CD4-positive, alpha-beta T cell (primary cell): ENCODE measurements around the gene CCNA1. TPM values are rescaled to one million over a fixed set of nuclear protein-coding genes. Genes with fewer than 3 reads are reported as not detected.

Source experiments
- ATAC-seq: fragments of 200-7000 bp; cut with Tn5 transposase; one replicate; pipeline ENCODE4 v1.10.0; 2022; ENCODE audit warnings: mild to moderate bottlenecking; ENCODE audit not compliant: poor library complexity
- CTCF ChIA-PET: fragments of 350-600 bp; sonication (Branson Sonifier 250); formaldehyde crosslinking; loops from one replicate; lab custom pipeline; 2021; ENCODE audit warnings: antibody characterized with exemption, inconsistent platforms; lab: Charles Lee
- POLR2A ChIA-PET: fragments of 350-600 bp; sonication (Branson Sonifier 250); formaldehyde crosslinking; loops from one replicate; lab custom pipeline; 2021; ENCODE audit warnings: antibody characterized with exemption, inconsistent platforms; lab: Charles Lee
- DNase-seq, 14 experiments: peaks; one replicate each; pipeline ENCODE4 v3.0.0-alpha.2; 2013 to 2020; ENCODE audit warnings: mixed read lengths in 2 of 14
- H3K27ac ChIP-seq, 2 donors: one replicate each; pipeline versions ENCODE4 v1.5.1 to v1.7.0; 2013; ENCODE audit warnings: low read length in 2 of 2, low read depth in 1 of 2, mild to moderate bottlenecking in 1 of 2
- H3K27me3 ChIP-seq, 2 experiments: 1 replicate in 1 of 2; 2 replicates in 1 of 2; pipeline versions ENCODE4 v1.6.1 to v1.7.0; 2013; ENCODE audit warnings: low read length in 2 of 2, control low read depth in 1 of 2, mild to moderate bottlenecking in 1 of 2, moderate library complexity in 1 of 2; ENCODE audit not compliant: insufficient read depth in 2 of 2, control insufficient read depth in 1 of 2
- H3K36me3 ChIP-seq: one replicate; pipeline ENCODE4 v1.6.1; 2013; ENCODE audit warnings: low read length, control low read depth; ENCODE audit not compliant: insufficient read depth
- H3K4me1 ChIP-seq: one replicate; pipeline ENCODE4 v1.6.1; 2013; ENCODE audit warnings: low read length, control low read depth; ENCODE audit not compliant: insufficient read depth
- H3K4me3 ChIP-seq: one replicate; pipeline ENCODE4 v1.5.1; 2013; ENCODE audit warnings: mild to moderate bottlenecking, low read length, moderate library complexity
- H3K9me3 ChIP-seq, 2 experiments: 1 replicate in 1 of 2; 2 replicates in 1 of 2; pipeline versions ENCODE4 v1.6.1 to v1.7.0; 2013; ENCODE audit warnings: low read length in 2 of 2, mild to moderate bottlenecking in 2 of 2, control low read depth in 1 of 2, moderate library complexity in 1 of 2; ENCODE audit not compliant: control insufficient read depth in 1 of 2, insufficient read depth in 1 of 2
- H3K27ac Mint-ChIP-seq: one replicate; pipeline ENCODE4 v1.8.0; 2020; ENCODE audit warnings: mixed read lengths
- H3K27me3 Mint-ChIP-seq: one replicate; pipeline ENCODE4 v1.8.0; 2021; ENCODE audit warnings: mixed read lengths
- H3K36me3 Mint-ChIP-seq: one replicate; pipeline ENCODE4 v1.8.0; 2021; ENCODE audit warnings: low read depth, mixed read lengths
- H3K4me1 Mint-ChIP-seq: one replicate; pipeline ENCODE4 v1.8.0; 2021; ENCODE audit warnings: low read depth, mixed read lengths
- H3K4me3 Mint-ChIP-seq: one replicate; pipeline ENCODE4 v1.8.0; 2020; ENCODE audit warnings: mild to moderate bottlenecking, mixed read lengths
- H3K9me3 Mint-ChIP-seq: one replicate; pipeline ENCODE4 v1.8.0; 2020; ENCODE audit warnings: mixed read lengths
- CTCF ChIP-seq: fragments of 200-600 bp; IDR thresholded peaks from one replicate; pipeline ENCODE4 v1.8.0; 2022; ENCODE audit warnings: antibody characterized with exemption, mild to moderate bottlenecking
- intact Hi-C, 2 experiments: fragments of 100-400 bp; cut with DNase I in 1 of 2; cut with micrococcal nuclease in 1 of 2; formaldehyde crosslinking; loops; one replicate each; pipeline versions ENCODE4 v1.15.1 to v1.9.0; 2023 to 2025; cut with DNase I, micrococcal nuclease
- total RNA-seq, 174 experiments: library from RNA in 2 of 174; stranded (reverse) in 2 of 174; gene quantifications; one replicate each; pipeline ENCODE4 v1.2.3 and lab custom pipeline; 2021 to 2026

CCNA1 gene
- total RNA-seq, 2 experiments from 2014 or later = not detected

DNA sequence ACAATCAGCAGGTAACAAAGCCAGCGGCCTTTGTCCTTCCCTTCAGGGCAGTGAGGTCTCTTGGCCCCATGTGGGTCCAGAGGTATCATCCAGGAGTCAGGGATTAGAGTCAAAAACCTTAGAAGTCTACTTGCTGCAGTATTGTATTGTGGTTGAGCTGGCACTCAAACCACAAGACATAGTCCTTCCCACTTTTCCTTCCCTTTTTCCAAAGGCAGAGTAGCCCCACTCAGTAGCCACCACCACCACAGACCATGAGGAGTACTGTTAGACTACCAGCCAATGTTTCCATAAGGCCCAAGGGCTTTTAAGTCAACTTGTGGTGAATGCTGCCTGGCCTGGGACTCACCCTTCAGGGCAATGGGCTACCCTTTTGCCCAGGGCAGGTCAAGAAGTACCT is 27.1 kb upstream of the CCNA1 start:
- no peaks in the 10 kb centered on the region for H3K4me1 ChIP-seq
- Mint-ChIP-seq H3K27me3 (peaks cover 30% of the 10 kb centered on the region), H3K4me3 (no peak overlapping the region), H3K4me1 (no peaks in the 10 kb centered on the region), H3K27ac (no peak overlapping the region), H3K9me3 (no peaks in the 10 kb centered on the region), H3K36me3 (no peaks in the 10 kb centered on the region)
- no peaks in the 10 kb centered on the region for H3K36me3 ChIP-seq
- TF ChIP-seq CTCF = no peak
- intact Hi-C loops = no loop called here
- ChIA-PET CTCF (no interaction called here), POLR2A (no interaction called here)
- DNase-seq = no peak
- no peak for ATAC-seq
- no peak overlapping the region for H3K4me3 ChIP-seq
- H3K27ac ChIP-seq = no peak overlapping the region
- no peaks in the 10 kb centered on the region for H3K9me3 ChIP-seq
- H3K27me3 ChIP-seq = peaks cover 0 to 5% of the 10 kb centered on the region in 2 experiments

GRCh38 chr13:36412736-36413135 is 19.6 kb upstream of the CCNA1 start:
- DNase-seq (no peak), ATAC-seq (no peak)
- Histone ChIP-seq H3K36me3 (no peaks in the 10 kb centered on the region), H3K9me3 (no peaks in the 10 kb centered on the region), H3K27ac (no peak overlapping the region), H3K4me1 (no peaks in the 10 kb centered on the region), H3K27me3 (peaks cover 0 to 5% of the 10 kb centered on the region in 2 experiments), H3K4me3 (no peak overlapping the region)
- ChIA-PET CTCF (no interaction called here), POLR2A (no interaction called here)
- Mint-ChIP-seq H3K27me3 (peaks cover 58% of the 10 kb centered on the region), H3K9me3 (no peaks in the 10 kb centered on the region), H3K27ac (no peak overlapping the region), H3K4me3 (no peak overlapping the region), H3K4me1 (peaks cover 9% of the 10 kb centered on the region), H3K36me3 (no peaks in the 10 kb centered on the region)
- TF ChIP-seq CTCF = no peak
- intact Hi-C loops = no loop called here

DNA sequence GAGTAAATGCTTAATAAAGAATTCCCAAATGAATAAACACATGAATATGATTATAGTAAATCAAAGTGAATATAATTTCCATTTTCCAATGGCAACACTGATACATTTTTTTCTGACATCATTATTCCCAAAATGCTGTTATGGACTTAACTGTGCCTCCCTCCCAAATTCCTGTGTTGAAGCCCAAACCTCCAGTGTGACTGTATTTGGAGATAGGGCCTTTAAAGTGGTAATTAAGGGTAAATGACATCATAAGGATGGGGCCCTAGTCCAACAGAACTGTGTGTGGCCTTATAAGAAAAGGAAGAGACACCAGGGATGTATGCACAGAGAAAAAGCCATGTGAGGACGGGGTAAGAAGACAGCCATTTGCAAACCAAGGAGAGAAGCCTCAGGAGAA is 19.1 kb upstream of the CCNA1 start:
- Mint-ChIP-seq H3K9me3 (no peaks in the 10 kb centered on the region), H3K4me1 (peaks cover 9% of the 10 kb centered on the region), H3K4me3 (no peak overlapping the region), H3K27me3 (peaks cover 58% of the 10 kb centered on the region), H3K27ac (no peak overlapping the region), H3K36me3 (no peaks in the 10 kb centered on the region)
- Histone ChIP-seq H3K36me3 (no peaks in the 10 kb centered on the region), H3K27ac (no peak overlapping the region), H3K9me3 (no peaks in the 10 kb centered on the region), H3K4me1 (no peaks in the 10 kb centered on the region), H3K27me3 (peaks cover 0 to 5% of the 10 kb centered on the region in 2 experiments), H3K4me3 (no peak overlapping the region)
- CTCF ChIA-PET = no interaction called here
- ATAC-seq (no peak), DNase-seq (no peak)
- no peak for TF ChIP-seq CTCF
- intact Hi-C loops = no loop called here
- POLR2A ChIA-PET = no interaction called here
